Neural progenitor cell (in vitro differentiated cells): ENCODE measurements around the gene SLC17A2. TPM values are rescaled to one million over a fixed set of nuclear protein-coding genes. Genes with fewer than 3 reads are reported as not detected.

Experiments used
- DNase-seq: peaks from one replicate; pipeline ENCODE4 v3.0.0-alpha.2; 2016; ENCODE audit warnings: low spot score
- H2AFZ ChIP-seq: fragments of 200-600 bp; sonication (generic); replicated peaks from 2 replicates; pipeline ENCODE4 v1.6.1; 2016; ENCODE audit warnings: antibody characterized with exemption
- H3F3A ChIP-seq: fragments of 200-600 bp; sonication (generic); 2 replicates; pipeline ENCODE4 v1.6.1; 2016; ENCODE audit warnings: antibody characterized with exemption, low read depth
- H3K27ac ChIP-seq: fragments of 200-600 bp; sonication (generic); 2 replicates; pipeline ENCODE4 v1.5.1; 2016; ENCODE audit warnings: mild to moderate bottlenecking
- H3K27me3 ChIP-seq: fragments of 200-600 bp; sonication (generic); 2 replicates; pipeline ENCODE4 v1.6.1; 2016; ENCODE audit warnings: mild to moderate bottlenecking, moderate library complexity
- H3K36me3 ChIP-seq: fragments of 200-600 bp; sonication (generic); 2 replicates; pipeline ENCODE4 v1.5.1; 2016
- H3K4me1 ChIP-seq: fragments of 200-600 bp; sonication (generic); 2 replicates; pipeline ENCODE4 v1.6.1; 2016; ENCODE audit warnings: mixed run types
- H3K4me2 ChIP-seq: fragments of 200-600 bp; sonication (generic); 2 replicates; pipeline ENCODE4 v1.6.1; 2016
- H3K4me3 ChIP-seq: fragments of 200-600 bp; sonication (generic); 2 replicates; pipeline ENCODE4 v1.5.1; 2016
- H3K79me2 ChIP-seq: fragments of 200-600 bp; sonication (generic); 2 replicates; pipeline ENCODE4 v1.6.1; 2016; ENCODE audit warnings: low read depth
- H3K9ac ChIP-seq: fragments of 200-600 bp; sonication (generic); 2 replicates; pipeline ENCODE4 v1.6.1; 2016
- H3K9me3 ChIP-seq: fragments of 200-600 bp; sonication (generic); 2 replicates; pipeline ENCODE4 v1.5.1; 2016; ENCODE audit warnings: low read depth
- H4K20me1 ChIP-seq: fragments of 200-600 bp; sonication (generic); 2 replicates; pipeline ENCODE4 v1.6.1; 2016; ENCODE audit warnings: low read depth
- H3K27ac Mint-ChIP-seq: 3 replicates; pipeline ENCODE4 v1.8.0; 2021; ENCODE audit warnings: mixed read lengths
- H3K27me3 Mint-ChIP-seq: 2 replicates; pipeline ENCODE4 v1.8.0; 2022; ENCODE audit warnings: low read depth, mild to moderate bottlenecking, inconsistent platforms, moderate library complexity, mixed read lengths; ENCODE audit not compliant: insufficient read depth
- H3K36me3 Mint-ChIP-seq: 3 replicates; pipeline ENCODE4 v1.8.0; 2021; ENCODE audit warnings: mixed read lengths
- H3K4me1 Mint-ChIP-seq: 3 replicates; pipeline ENCODE4 v1.8.0; 2021; ENCODE audit warnings: mixed read lengths
- H3K4me3 Mint-ChIP-seq: 3 replicates; pipeline ENCODE4 v1.8.0; 2021; ENCODE audit warnings: mild to moderate bottlenecking, moderate library complexity, mixed read lengths
- H3K9me3 Mint-ChIP-seq: 3 replicates; pipeline ENCODE4 v1.8.0; 2020; ENCODE audit warnings: mixed read lengths
- EZH2 ChIP-seq: fragments of 200-600 bp; sonication (generic); IDR thresholded peaks from 2 replicates; pipeline ENCODE4 v1.6.1; 2017; ENCODE audit warnings: antibody characterized with exemption, mild to moderate bottlenecking, moderate library complexity
- EZH2phosphoT487 ChIP-seq: fragments of 200-600 bp; sonication (generic); IDR thresholded peaks from 2 replicates; pipeline ENCODE4 v1.6.1; 2017; ENCODE audit warnings: antibody characterized with exemption
- total RNA-seq: library from RNA; depleted of rRNA; stranded (reverse); fragments of >200 nt; gene quantifications from 2 replicates; pipeline ENCODE4 v1.2.3, GENCODE V29; 2015; ENCODE audit warnings: low replicate concordance
- TF ChIP-seq, protein P1 (sequence below): fragments of 200-600 bp; sonication (generic); IDR thresholded peaks from 2 replicates; pipeline ENCODE4 v1.5.1; 2017; ENCODE audit warnings: antibody characterized with exemption, mild to moderate bottlenecking

SLC17A2 gene
- total RNA-seq, 1 donor from 2014 or later = not detected

GRCh38 chr6:25874822-25875562, 55.5 kb downstream of the SLC17A2 start:
- Histone ChIP-seq H4K20me1 (no peaks in the 10 kb centered on the region), H3K9ac (no peak overlapping the region), H3K4me1 (no peaks in the 10 kb centered on the region), H3K9me3 (no peaks in the 10 kb centered on the region), H3K27me3 (no peaks in the 10 kb centered on the region), H3K4me2 (no peak overlapping the region), H3K79me2 (no peaks in the 10 kb centered on the region), H3F3A (no peaks in the 10 kb centered on the region), H3K4me3 (no peak overlapping the region), H3K27ac (no peak overlapping the region), H2AFZ (no peak overlapping the region), H3K36me3 (no peaks in the 10 kb centered on the region)
- Mint-ChIP-seq H3K27me3 (no peaks in the 10 kb centered on the region), H3K4me3 (no peak overlapping the region), H3K36me3 (no peaks in the 10 kb centered on the region), H3K4me1 (no peaks in the 10 kb centered on the region), H3K9me3 (no peaks in the 10 kb centered on the region), H3K27ac (no peak overlapping the region)
- DNase-seq = no peak
- TF ChIP-seq EZH2 (no peak), EZH2phosphoT487 (no peak)
- TF ChIP-seq, protein P1, sequence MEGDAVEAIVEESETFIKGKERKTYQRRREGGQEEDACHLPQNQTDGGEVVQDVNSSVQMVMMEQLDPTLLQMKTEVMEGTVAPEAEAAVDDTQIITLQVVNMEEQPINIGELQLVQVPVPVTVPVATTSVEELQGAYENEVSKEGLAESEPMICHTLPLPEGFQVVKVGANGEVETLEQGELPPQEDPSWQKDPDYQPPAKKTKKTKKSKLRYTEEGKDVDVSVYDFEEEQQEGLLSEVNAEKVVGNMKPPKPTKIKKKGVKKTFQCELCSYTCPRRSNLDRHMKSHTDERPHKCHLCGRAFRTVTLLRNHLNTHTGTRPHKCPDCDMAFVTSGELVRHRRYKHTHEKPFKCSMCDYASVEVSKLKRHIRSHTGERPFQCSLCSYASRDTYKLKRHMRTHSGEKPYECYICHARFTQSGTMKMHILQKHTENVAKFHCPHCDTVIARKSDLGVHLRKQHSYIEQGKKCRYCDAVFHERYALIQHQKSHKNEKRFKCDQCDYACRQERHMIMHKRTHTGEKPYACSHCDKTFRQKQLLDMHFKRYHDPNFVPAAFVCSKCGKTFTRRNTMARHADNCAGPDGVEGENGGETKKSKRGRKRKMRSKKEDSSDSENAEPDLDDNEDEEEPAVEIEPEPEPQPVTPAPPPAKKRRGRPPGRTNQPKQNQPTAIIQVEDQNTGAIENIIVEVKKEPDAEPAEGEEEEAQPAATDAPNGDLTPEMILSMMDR = no peak

DNA sequence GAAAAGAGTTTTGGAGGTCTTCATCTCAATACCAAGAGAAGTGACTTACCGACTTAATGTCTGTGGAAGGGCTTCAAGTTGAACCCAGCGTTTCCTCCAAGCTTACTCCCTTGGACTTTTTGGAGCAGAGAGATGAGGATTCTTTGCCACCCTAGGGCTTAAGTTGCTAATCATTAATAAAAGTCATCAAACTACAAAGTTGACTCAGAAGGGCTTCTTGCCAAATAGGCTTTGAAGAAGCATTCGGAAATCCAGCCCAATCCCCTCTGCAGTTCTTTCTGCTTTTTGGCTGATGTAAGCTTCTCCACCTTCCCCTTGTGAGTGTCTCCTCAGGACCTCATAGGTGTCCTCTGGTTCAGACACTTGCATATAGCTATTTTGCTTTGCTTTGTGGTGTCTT, 56.4 kb downstream of the SLC17A2 start, which contains the start of gene SLC17A3:
SLC17A3 (minus strand) TSS at position 126 of the 400 bp plus-strand sequence. CDS start 5,856 bp downstream, outside the sequence.
- Histone ChIP-seq H3K27me3 (no peaks in the 10 kb centered on the region), H4K20me1 (no peaks in the 10 kb centered on the region), H3K9me3 (no peaks in the 10 kb centered on the region), H2AFZ (no peak within 1 kb of the TSS), H3K27ac (no peak within 1 kb of the TSS), H3F3A (no peaks in the 10 kb centered on the region), H3K4me1 (no peaks in the 10 kb centered on the region), H3K79me2 (no peaks in the 10 kb centered on the region), H3K36me3 (no peaks in the 10 kb centered on the region), H3K4me2 (no peak within 1 kb of the TSS), H3K9ac (no peak within 1 kb of the TSS), H3K4me3 (no peak within 1 kb of the TSS)
- Mint-ChIP-seq H3K36me3 (no peaks in the 10 kb centered on the region), H3K4me1 (no peaks in the 10 kb centered on the region), H3K27me3 (no peaks in the 10 kb centered on the region), H3K27ac (no peak within 1 kb of the TSS), H3K9me3 (no peaks in the 10 kb centered on the region), H3K4me3 (no peak within 1 kb of the TSS)
- TF ChIP-seq, protein P1 = no peak
- TF ChIP-seq EZH2 (no peak), EZH2phosphoT487 (no peak)
- DNase-seq = no peak

- Histone ChIP-seq H3K4me2 (no peak overlapping the region), H3K9ac (no peak overlapping the region), H3K4me1 (no peaks in the 10 kb centered on the region), H3F3A (no peaks in the 10 kb centered on the region), H3K36me3 (no peaks in the 10 kb centered on the region), H2AFZ (no peak overlapping the region), H4K20me1 (no peaks in the 10 kb centered on the region), H3K4me3 (no peak overlapping the region), H3K27ac (no peak overlapping the region), H3K79me2 (no peaks in the 10 kb centered on the region), H3K9me3 (no peaks in the 10 kb centered on the region), H3K27me3 (no peaks in the 10 kb centered on the region)
- no peaks in the 10 kb centered on the region for H3K4me1 Mint-ChIP-seq
- DNase-seq = no peak
- TF ChIP-seq EZH2 = no peak
- no peaks in the 10 kb centered on the region for H3K27me3 Mint-ChIP-seq
- no peaks in the 10 kb centered on the region for H3K9me3 Mint-ChIP-seq
- H3K4me3 Mint-ChIP-seq = no peak overlapping the region
- H3K36me3 Mint-ChIP-seq = no peaks in the 10 kb centered on the region
- H3K27ac Mint-ChIP-seq = no peak overlapping the region
Measured at GRCh38 chr6:25872814-25873213, 57.7 kb downstream of the SLC17A2 start.

GRCh38 chr6:25869840-25870239, 60.7 kb downstream of the SLC17A2 start:
- Histone ChIP-seq H3K79me2 (no peaks in the 10 kb centered on the region), H3K36me3 (no peaks in the 10 kb centered on the region), H2AFZ (no peak overlapping the region), H3F3A (no peaks in the 10 kb centered on the region), H4K20me1 (no peaks in the 10 kb centered on the region), H3K27me3 (no peaks in the 10 kb centered on the region), H3K9ac (no peak overlapping the region), H3K4me1 (no peaks in the 10 kb centered on the region), H3K27ac (no peak overlapping the region), H3K9me3 (no peaks in the 10 kb centered on the region), H3K4me3 (no peak overlapping the region), H3K4me2 (no peak overlapping the region)
- Mint-ChIP-seq H3K4me3 (no peak overlapping the region), H3K27ac (no peak overlapping the region), H3K27me3 (no peaks in the 10 kb centered on the region), H3K9me3 (no peaks in the 10 kb centered on the region), H3K36me3 (no peaks in the 10 kb centered on the region), H3K4me1 (no peaks in the 10 kb centered on the region)
- DNase-seq = no peak
- TF ChIP-seq EZH2phosphoT487 = no peak
- TF ChIP-seq EZH2 = no peak
- TF ChIP-seq, protein P1 = no peak
